ENCODE data around the gene RPP25L. TPM values are rescaled to one million over a fixed set of nuclear protein-coding genes. Genes with fewer than 3 reads are reported as not detected.

RPP25L gene
- polyA plus RNA-seq, 3 donors, result 20.1 to 42.3 (median 39.4) TPM

- Mint-ChIP-seq H3K4me3 (peak overlapping the region in 1 of 2 donors; percentile 39), H3K9me3 (peaks cover 0 to 20% (median 15%) of the 10 kb centered on the region in 7 donors), H3K4me1 (peaks cover 26% of the 10 kb centered on the region), H3K27me3 (ENCODE audit: low read depth in 3 of 3) (peaks cover 75 to 90% (median 82%) of the 10 kb centered on the region in 3 donors), H3K27ac (no peak overlapping the region), H3K36me3 (peaks cover 0 to 6% of the 10 kb centered on the region in 2 donors)
- no peak for DNase-seq
- no peak overlapping the region for H3K27ac ChIP-seq (ENCODE audit: low read depth in 1 of 2, low read length in 2 of 2)
- no peak overlapping the region for H2AFZ ChIP-seq (ENCODE audit: insufficient read depth, low read depth, low read length, poor library complexity, severe bottlenecking)
- intact Hi-C loops (cut with micrococcal nuclease), result no loop called here
- 36% methylated on average over 2 of the region's 2 CpGs for WGBS (ENCODE audit: insufficient coverage)
- H3K27me3 ChIP-seq (ENCODE audit: control insufficient read depth in 2 of 2, insufficient read depth in 2 of 2, low read length in 2 of 2), result peaks cover 50 to 87% of the 10 kb centered on the region in 2 donors
- H4K20me1 ChIP-seq (ENCODE audit: insufficient read depth, low read length), result no peaks in the 10 kb centered on the region
- H3K9ac ChIP-seq (ENCODE audit: insufficient read depth, low read length, poor library complexity, severe bottlenecking), result no peak overlapping the region
- TF ChIP-seq CTCF (IDR thresholded peaks at IDR 0.05), result no peak
- H3K9me3 ChIP-seq (replicated peaks in 1 of 2; ENCODE audit: control insufficient read depth in 1 of 2, insufficient read depth in 1 of 2, low read length in 2 of 2), result peaks cover 0 to 38% of the 10 kb centered on the region in 2 donors
- H3K4me2 ChIP-seq (replicated peaks; ENCODE audit: extremely low read depth, low read length, poor library complexity, severe bottlenecking), result no peak overlapping the region
- H3K4me3 ChIP-seq (replicated peaks in 1 of 3; ENCODE audit: low read depth in 2 of 3, low read length in 3 of 3), result no peak overlapping the region
- no peaks in the 10 kb centered on the region for H3K79me2 ChIP-seq (ENCODE audit: insufficient read depth, low read length)
- H3K4me1 ChIP-seq (ENCODE audit: control insufficient read depth in 1 of 2, insufficient read depth in 2 of 2, low read length in 2 of 2), result peaks cover 23 to 28% of the 10 kb centered on the region in 2 donors
- no peaks in the 10 kb centered on the region for H3K36me3 ChIP-seq (replicated peaks in 1 of 2; ENCODE audit: control insufficient read depth in 1 of 2, insufficient read depth in 2 of 2, low read length in 2 of 2)
These were observed 24.6 kb downstream of the RPP25L start for GRCh38 chr9:34587271-34587670.

GRCh38 chr9:34585946-34586669, 25.8 kb downstream of the RPP25L start:
- Histone ChIP-seq H3K9me3 (replicated peaks in 1 of 2; ENCODE audit: control insufficient read depth in 1 of 2, insufficient read depth in 1 of 2, low read length in 2 of 2) (peaks cover 0 to 33% of the 10 kb centered on the region in 2 donors), H3K36me3 (replicated peaks in 1 of 2; ENCODE audit: control insufficient read depth in 1 of 2, insufficient read depth in 2 of 2, low read length in 2 of 2) (no peaks in the 10 kb centered on the region), H3K9ac (ENCODE audit: insufficient read depth, low read length, poor library complexity, severe bottlenecking) (no peak overlapping the region), H3K27me3 (ENCODE audit: control insufficient read depth in 2 of 2, insufficient read depth in 2 of 2, low read length in 2 of 2) (peaks cover 47 to 81% of the 10 kb centered on the region in 2 donors), H3K4me3 (replicated peaks in 1 of 3; ENCODE audit: low read depth in 2 of 3, low read length in 3 of 3) (no peak overlapping the region), H3K4me1 (ENCODE audit: control insufficient read depth in 1 of 2, insufficient read depth in 2 of 2, low read length in 2 of 2) (peaks cover 11 to 16% of the 10 kb centered on the region in 2 donors), H4K20me1 (ENCODE audit: insufficient read depth, low read length) (no peaks in the 10 kb centered on the region), H3K79me2 (ENCODE audit: insufficient read depth, low read length) (no peaks in the 10 kb centered on the region), H3K27ac (ENCODE audit: low read depth in 1 of 2, low read length in 2 of 2) (no peak overlapping the region), H2AFZ (ENCODE audit: insufficient read depth, low read depth, low read length, poor library complexity, severe bottlenecking) (no peak overlapping the region), H3K4me2 (replicated peaks; ENCODE audit: extremely low read depth, low read length, poor library complexity, severe bottlenecking) (no peak overlapping the region)
- no peak for TF ChIP-seq CTCF (IDR thresholded peaks at IDR 0.05)
- WGBS (ENCODE audit: insufficient coverage), result 21% methylated on average over 4 of the region's 11 CpGs
- peaks cover 16% of the 10 kb centered on the region for H3K4me1 Mint-ChIP-seq
- no peak for DNase-seq
- intact Hi-C loops (cut with micrococcal nuclease), result no loop called here
- no peak overlapping the region for H3K27ac Mint-ChIP-seq
- H3K36me3 Mint-ChIP-seq, result peaks cover 0 to 4% of the 10 kb centered on the region in 2 donors
- H3K9me3 Mint-ChIP-seq, result peaks cover 0 to 14% (median 10%) of the 10 kb centered on the region in 7 donors
- H3K4me3 Mint-ChIP-seq, result peak overlapping the region in 1 of 2 donors; percentile 40
- peaks cover 71 to 83% (median 74%) of the 10 kb centered on the region in 3 donors for H3K27me3 Mint-ChIP-seq (ENCODE audit: low read depth in 3 of 3)
